ENCODE data around the gene SUGP1. TPM values are rescaled to one million over a fixed set of nuclear protein-coding genes. Genes with fewer than 3 reads are reported as not detected.
A peak's percentile ranks its signal among the peaks of the same experiment; 100 is the strongest.

Gene SUGP1, protein sequence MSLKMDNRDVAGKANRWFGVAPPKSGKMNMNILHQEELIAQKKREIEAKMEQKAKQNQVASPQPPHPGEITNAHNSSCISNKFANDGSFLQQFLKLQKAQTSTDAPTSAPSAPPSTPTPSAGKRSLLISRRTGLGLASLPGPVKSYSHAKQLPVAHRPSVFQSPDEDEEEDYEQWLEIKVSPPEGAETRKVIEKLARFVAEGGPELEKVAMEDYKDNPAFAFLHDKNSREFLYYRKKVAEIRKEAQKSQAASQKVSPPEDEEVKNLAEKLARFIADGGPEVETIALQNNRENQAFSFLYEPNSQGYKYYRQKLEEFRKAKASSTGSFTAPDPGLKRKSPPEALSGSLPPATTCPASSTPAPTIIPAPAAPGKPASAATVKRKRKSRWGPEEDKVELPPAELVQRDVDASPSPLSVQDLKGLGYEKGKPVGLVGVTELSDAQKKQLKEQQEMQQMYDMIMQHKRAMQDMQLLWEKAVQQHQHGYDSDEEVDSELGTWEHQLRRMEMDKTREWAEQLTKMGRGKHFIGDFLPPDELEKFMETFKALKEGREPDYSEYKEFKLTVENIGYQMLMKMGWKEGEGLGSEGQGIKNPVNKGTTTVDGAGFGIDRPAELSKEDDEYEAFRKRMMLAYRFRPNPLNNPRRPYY
- total RNA-seq: 68.6 and 73.0 TPM in 2 replicates

DNA sequence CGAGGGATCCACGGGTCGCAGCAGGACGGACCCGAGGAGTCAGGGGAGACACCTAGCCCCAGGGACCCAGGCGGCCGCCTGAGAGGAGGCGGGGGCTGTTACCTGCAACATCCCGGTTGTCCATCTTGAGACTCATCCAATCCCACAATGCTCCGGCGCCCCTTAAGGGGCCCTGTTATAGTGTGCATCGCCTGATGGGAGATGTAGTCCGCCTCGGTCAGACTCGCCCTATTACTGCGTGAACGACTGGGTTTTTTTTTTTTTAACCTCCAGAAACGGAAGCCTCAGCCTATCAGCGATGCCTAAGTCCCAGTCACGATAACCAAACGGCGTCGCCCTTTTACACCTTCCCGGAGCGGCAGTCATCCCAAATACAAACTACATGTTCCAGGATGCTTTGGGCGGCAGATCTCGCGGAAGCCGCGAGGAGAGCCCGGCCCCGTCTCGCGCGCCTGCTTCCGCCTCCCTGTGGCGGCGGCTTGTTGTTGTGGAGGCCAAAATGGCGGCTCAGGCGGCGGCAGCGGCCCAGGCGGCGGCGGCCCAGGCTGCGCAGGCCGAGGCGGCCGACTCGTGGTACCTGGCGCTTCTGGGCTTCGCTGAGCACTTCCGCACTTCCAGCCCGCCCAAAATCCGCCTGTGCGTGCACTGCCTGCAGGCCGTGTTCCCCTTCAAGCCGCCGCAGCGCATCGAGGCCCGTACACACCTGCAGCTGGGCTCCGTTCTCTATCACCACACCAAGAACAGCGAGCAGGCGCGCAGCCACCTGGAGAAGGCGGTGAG is at the start of gene SUGP1, which contains the start of gene MAU2:
Gene SUGP1 (minus strand): TSS at position 149 of the 780 bp plus-strand sequence. CDS start 13 bp downstream, at position 136.
Gene MAU2 (plus strand): TSS at position 469 of the 780 bp plus-strand sequence. CDS start 31 bp downstream, at position 500.
- H3K9me3 Mint-ChIP-seq: no peaks in the 10 kb centered on the region
- ChIA-PET POLR2A (interaction anchor here (1.2 kb wide), 1 partner anchor 195 kb away, joined by 3 read pairs; the partner anchor contains the start of gene TSSK6), CTCF (no interaction called here)
- ATAC-seq (ENCODE audit: low read depth) (peak; percentile 92), DNase-seq (peak; percentile 82)
- TF ChIP-seq, protein P1, sequence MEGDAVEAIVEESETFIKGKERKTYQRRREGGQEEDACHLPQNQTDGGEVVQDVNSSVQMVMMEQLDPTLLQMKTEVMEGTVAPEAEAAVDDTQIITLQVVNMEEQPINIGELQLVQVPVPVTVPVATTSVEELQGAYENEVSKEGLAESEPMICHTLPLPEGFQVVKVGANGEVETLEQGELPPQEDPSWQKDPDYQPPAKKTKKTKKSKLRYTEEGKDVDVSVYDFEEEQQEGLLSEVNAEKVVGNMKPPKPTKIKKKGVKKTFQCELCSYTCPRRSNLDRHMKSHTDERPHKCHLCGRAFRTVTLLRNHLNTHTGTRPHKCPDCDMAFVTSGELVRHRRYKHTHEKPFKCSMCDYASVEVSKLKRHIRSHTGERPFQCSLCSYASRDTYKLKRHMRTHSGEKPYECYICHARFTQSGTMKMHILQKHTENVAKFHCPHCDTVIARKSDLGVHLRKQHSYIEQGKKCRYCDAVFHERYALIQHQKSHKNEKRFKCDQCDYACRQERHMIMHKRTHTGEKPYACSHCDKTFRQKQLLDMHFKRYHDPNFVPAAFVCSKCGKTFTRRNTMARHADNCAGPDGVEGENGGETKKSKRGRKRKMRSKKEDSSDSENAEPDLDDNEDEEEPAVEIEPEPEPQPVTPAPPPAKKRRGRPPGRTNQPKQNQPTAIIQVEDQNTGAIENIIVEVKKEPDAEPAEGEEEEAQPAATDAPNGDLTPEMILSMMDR (IDR thresholded peaks at IDR 0.05): no peak
- peaks cover 42% of the 10 kb centered on the region for H3K4me1 Mint-ChIP-seq
- H3K27ac Mint-ChIP-seq: peak within 1 kb of the TSS; percentile 100
- peaks cover 43% of the 10 kb centered on the region for H3K36me3 Mint-ChIP-seq (ENCODE audit: low read depth)
- H3K27me3 Mint-ChIP-seq: no peaks in the 10 kb centered on the region
- intact Hi-C loops (cut with micrococcal nuclease): loop anchor here (1.0 to 10.0 kb wide), 10 partner anchors 44 to 401 kb away; partner anchors contain the start of genes ARMC6, BORCS8, COPE and DDX49
- peak within 1 kb of the TSS; percentile 98 for H3K4me3 Mint-ChIP-seq

DNA sequence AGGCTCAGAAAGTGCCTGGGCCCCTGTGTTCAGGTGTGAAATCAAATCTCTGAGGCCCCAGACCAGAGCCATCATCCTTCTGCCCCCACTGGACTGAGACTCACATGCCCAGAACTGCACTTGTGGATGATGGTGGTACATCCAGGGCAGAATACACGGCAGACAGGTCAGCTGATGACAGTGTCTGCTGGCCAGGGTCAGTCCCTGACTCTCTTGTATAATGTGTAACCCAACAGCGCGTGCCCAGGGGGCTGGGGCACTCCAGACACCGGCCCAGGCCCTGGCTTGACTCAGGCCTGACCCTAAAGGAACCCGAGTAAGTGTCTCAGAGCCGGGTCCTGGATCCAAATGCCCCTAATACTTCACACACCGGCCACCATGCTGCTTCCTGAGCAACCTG is 47.8 kb upstream of the SUGP1 start:
- Mint-ChIP-seq H3K27me3 (no peaks in the 10 kb centered on the region), H3K27ac (no peak overlapping the region), H3K4me1 (peaks cover 23% of the 10 kb centered on the region), H3K4me3 (no peak overlapping the region), H3K9me3 (no peaks in the 10 kb centered on the region), H3K36me3 (ENCODE audit: low read depth) (no peaks in the 10 kb centered on the region)
- intact Hi-C loops (cut with micrococcal nuclease): no loop called here
- CTCF ChIA-PET: interaction anchor here (4.7 to 8.1 kb wide), 2 partner anchors 38 to 122 kb away, joined by 35 to 140 read pairs; partner anchors contain the start of gene GATAD2A
- DNase-seq (no peak), ATAC-seq (ENCODE audit: low read depth) (no peak)
- POLR2A ChIA-PET: interaction anchor here (0.8 kb wide), 1 partner anchor 122 kb away, joined by 4 read pairs; no protein-coding TSS in a partner anchor
- TF ChIP-seq, protein P1 (IDR thresholded peaks at IDR 0.05): no peak

DNA sequence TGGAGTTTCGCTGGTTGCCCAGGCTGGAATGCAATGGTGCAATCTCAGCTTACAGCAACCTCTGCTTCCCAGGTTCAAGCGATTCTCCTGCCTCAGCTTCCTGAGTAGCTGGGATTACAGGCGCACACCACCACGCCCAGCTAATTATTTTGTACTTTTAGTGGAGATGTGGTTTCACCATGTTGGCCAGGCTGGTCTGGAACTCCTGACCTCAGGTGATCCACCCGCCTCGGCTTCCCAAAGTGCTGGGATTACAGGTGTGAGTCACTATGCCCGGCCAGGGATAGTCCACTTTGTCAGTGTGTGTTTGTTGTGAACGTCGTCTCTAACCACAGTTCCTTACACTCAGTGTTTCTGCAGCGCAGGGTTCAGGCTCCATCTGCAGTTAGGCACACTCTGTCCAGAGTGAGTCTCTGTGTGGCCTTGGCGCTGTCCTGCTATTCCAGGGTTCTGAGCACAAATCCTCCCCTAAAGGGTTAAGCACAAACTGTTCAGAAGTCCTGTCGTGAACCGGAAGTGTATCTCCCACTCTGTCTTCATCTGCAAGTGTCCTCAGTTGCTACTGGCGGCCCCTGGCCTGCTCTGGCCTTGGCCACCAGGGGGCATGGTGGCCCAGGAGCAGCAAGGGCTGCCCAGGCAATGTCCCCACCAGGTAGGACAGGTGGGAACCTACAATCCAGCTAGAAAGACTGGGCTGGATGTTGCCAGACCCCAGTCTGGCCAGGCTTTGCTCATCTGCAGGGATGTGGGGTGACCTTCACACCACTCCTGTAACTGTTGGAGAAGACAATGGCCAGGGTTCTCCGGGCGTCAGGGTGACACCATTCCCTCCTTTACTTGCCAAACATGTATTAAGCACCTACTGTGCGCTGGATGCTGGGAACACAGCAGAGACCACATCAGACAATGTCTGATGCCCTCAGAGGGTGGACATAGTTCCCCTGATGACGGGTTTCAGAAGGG is 46.4 kb upstream of the SUGP1 start:
- Mint-ChIP-seq H3K27ac (peak overlapping the region; percentile 69), H3K4me1 (peaks cover 20% of the 10 kb centered on the region), H3K9me3 (no peaks in the 10 kb centered on the region), H3K4me3 (peak overlapping the region; percentile 36), H3K27me3 (no peaks in the 10 kb centered on the region), H3K36me3 (ENCODE audit: low read depth) (no peaks in the 10 kb centered on the region)
- TF ChIP-seq, protein P1 (IDR thresholded peaks at IDR 0.05): peak; percentile 83
- intact Hi-C loops (cut with micrococcal nuclease): loop anchor here (1.0 kb wide), 1 partner anchor 124 kb away; no protein-coding TSS in a partner anchor
- peak; percentile 84 for ATAC-seq (ENCODE audit: low read depth)
- CTCF ChIA-PET: interaction anchor here (0.6 to 8.1 kb wide), 8 partner anchors 19 to 221 kb away, joined by 3 to 140 read pairs (median 4); partner anchors contain the start of gene GATAD2A
- peak; percentile 65 for DNase-seq
- POLR2A ChIA-PET: interaction anchor here (0.6 to 1.5 kb wide), 3 partner anchors 41 to 124 kb away, joined by 3 to 8 read pairs (median 8); no protein-coding TSS in a partner anchor

DNA sequence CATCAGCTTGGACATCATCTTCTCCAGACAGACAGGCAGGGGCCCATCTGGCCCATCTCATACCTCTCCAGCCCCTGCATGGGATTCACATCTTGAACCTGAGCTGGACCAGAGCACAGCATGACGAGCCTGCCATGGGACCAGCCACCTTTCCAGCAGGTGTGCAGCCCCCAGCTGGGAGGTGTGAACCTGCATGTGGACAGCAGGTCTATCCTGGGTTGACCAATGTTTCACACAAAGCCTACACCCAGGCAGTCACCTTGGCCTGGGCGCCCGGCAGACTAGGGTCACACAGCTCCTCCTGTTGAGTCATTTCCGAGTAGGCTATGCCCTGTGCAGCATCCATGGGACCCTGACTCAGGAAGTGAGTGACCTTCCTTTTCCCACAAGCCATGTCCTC is 41.8 kb upstream of the SUGP1 start:
- CTCF ChIA-PET: interaction anchor here (1.1 to 1.4 kb wide), 2 partner anchors 11 to 128 kb away, joined by 4 to 5 read pairs; no protein-coding TSS in a partner anchor

More for the DNA sequence above, 41.8 kb upstream of the SUGP1 start:
- POLR2A ChIA-PET: interaction anchor here (0.8 to 1.7 kb wide), 3 partner anchors 11 to 282 kb away, joined by 3 to 6 read pairs (median 4); partner anchors contain the start of genes GATAD2A and GMIP
- ATAC-seq (ENCODE audit: low read depth): no peak
- TF ChIP-seq, protein P1 (IDR thresholded peaks at IDR 0.05): no peak
- Mint-ChIP-seq H3K27ac (peak overlapping the region; percentile 57), H3K36me3 (ENCODE audit: low read depth) (peaks cover 15% of the 10 kb centered on the region), H3K4me3 (no peak overlapping the region), H3K4me1 (peaks cover 29% of the 10 kb centered on the region), H3K9me3 (no peaks in the 10 kb centered on the region), H3K27me3 (no peaks in the 10 kb centered on the region)
- no peak for DNase-seq
- intact Hi-C loops (cut with micrococcal nuclease): loop anchor here (5.0 kb wide), 1 partner anchor 280 kb away; the partner anchor contains the start of gene GMIP

Data from activated B cell treated with CpG ODN at 0.5 μM for 24 hours (primary cell).